NCI-H1048 (cell line): ENCODE measurements around the gene WDR4.
"Not testable (repeated sequence)": the region's sequence is repeated elsewhere in the genome, so short reads cannot be mapped to it uniquely, and the experiment has no call there.

Experiments used
- DNase-seq: peaks from one replicate; lab custom pipeline; 2025; lab: John Stamatoyannopoulos, UW

WDR4 gene

DNA sequence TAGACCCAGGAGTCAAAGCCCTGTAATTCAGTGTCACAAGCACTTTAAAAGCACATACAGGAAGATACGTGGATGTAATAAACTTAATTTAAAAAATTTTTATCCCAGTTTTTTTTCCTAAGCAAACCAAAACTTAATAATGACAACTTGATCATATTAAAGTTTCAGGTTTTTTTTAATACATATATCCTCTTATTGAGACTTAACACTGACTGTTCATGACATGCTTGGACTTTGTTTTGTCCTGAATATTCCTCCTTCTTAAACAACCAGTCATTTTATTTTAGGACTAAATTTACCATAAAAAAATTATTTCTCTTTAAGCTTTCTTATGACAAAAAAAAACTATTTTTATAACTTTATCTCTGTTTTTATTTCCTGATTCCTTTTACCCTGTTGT, 64.1 kb downstream of the WDR4 start:
- DNase-seq, result no peak

DNA sequence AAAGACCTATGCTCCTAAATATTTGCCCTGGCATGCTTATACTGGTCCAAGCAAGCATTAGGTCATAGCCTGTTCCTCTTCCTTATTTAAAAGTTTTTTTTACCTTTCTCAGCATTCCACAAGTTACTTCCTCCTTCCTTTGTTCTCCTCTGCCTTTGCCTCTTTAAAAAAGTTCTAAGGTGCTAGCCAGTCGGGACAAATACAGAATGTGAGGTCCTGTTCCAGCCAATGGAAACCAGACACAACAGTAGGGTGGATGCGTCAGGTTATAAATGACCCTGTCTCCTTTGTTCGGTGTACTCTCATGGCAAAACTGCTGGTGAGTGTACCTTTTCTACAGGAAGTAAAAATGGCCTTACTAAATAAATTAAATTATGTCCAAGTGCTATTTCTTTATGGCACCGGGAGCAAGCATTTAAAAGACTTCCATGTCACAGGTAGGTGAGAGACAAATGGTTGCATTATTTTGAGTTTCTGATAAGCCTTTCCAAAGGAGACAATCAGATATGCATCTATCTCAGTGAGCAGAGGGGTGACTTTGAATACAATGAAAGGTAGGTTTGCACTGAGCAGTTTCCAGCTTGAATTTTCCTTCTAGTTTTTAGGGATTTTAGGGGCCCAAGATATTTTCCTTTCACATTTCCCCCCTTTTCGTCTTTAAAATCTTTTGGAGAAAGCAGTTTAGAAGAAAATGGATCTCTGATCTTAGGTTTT, 66.7 kb downstream of the WDR4 start:
- not testable (repeated sequence) for DNase-seq

DNA sequence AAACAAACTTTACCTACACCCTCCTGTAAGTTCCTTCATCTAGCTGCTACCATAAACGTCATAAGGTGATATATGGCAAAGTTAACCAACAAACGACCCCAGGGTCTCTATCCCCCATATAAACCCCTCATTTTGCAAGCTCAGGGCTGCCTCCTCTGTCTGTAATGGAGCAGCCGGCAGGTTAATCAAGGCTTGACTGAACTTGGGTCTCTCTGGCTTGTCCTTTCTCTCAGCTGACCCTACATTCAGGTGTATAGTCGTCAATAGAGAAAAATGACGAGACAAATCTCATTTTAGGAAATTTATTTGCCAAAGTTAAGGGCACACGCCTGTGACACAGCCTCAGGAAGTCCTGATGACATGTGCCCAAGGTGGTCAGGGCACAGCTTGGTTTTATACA, 67.4 kb downstream of the WDR4 start:
- no peak for DNase-seq

DNA sequence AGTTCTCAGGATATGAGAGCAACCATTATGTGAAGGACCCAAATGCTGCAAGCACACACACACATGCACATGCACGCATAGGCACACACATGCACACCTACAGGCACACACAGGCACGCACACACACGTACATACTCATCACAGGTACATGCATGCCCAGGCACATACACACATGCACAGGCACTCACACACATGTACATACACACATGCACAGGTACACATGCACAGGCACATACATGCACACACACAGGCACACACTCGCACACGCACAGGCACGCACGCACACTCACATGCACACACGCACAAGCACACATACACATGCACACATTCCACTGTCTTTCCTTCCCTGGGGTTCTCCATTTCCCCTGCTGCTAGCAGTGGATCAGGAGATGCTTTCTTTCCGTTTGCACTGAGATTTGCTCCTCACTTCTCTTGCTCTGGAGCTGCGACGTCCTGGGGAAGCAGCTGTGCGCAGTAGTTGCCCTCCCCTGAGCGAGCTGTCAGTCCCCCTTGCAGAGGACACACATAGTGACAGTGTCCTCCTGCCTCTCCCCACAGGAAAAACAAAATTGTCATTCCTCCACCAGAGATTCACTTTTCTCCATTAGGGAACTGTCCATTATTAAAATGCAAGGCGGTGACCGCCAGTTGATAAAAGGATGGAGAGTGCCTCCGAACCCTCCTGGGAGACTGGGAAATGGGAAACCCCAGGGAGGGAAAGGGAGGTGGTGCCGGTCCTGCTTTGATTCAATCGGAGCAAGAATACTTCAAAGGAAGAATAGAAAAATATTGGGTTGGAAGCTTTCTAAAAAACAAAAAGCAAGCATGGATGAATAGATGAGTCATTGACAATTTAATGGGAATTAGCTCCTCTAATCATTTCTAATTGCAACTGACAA, 69.5 kb downstream of the WDR4 start:
- DNase-seq, result no peak

DNA sequence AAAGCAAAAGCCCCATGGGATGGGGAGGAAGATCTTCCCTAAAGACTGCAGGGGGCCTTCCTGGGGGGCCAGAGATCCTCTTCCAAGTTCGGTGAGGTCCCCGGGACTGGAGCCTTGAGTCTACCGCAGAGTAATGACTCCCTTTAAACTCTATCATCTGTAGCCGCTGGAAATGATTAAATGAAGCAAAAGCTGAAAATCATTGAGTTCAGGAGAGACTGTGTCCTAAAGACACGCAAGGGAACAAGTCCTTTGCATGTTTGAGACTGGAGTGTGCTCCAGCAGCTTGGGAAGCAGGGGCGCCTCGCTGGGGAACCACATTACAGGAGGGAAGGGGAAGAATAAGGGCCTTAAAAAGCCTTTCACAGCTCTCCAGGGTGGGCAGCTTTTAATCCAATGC, 70.2 kb downstream of the WDR4 start:
- DNase-seq, result no peak

DNA sequence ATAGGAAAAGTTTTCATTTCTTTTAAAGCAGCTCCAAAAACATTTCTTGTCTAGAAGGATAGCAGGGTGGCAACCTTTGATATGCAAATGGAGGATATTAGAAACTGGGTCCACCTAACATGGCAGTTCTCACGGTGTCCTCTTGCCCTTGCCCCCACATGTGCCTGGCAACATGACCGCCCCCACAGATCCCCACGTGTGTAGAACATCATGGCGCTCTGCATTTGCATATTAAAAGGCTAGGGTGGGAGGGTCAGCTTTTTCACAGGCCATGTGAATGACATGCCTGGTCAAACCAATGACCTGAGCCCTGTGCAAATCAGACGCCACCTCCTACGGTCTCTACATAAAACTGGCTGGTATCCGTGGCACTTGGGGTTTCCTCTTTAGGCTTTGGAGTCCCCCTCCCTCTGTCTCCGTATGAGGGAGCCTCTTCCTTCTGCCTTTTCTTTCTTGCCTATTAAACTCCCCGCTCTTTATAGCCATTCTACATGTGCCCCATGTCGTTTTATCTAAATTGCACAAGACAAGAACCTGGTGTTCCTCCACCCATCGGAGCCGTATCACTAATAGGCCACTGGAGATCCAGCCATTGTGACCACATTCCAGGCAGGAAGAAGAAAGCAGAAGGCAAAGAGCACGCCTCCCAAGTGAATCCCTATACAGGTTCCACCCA, 71.3 kb downstream of the WDR4 start:
- no peak for DNase-seq

DNA sequence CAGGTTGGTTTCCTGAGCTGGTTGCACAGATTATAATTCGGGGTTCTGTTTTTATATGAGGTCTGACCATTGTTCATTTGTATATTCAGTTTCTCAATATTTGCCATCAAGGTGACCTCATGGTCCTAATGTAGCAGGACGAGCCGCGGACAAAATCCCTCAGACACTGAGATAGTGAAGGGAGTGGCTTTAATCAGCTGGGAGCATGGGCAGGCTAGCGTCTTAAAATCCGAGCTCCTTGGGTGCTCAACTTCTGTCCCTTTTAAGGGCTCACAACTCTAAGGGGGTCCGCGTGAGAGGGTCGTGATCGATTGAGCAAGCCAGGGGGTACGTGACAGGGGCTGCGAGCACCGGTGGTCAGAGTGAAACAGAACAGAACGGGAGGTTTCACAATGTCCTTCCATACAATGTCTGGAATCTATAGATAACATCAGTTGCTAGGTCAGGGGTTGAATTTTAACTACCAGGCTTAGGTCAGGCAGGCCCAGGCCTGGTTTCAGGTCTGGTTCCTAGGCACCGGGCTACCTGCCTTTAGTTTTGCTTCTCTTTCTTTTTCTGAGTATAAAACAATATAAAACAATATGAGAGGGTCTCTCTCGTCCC, 71.9 kb downstream of the WDR4 start:
- DNase-seq, result not testable (repeated sequence)

DNA sequence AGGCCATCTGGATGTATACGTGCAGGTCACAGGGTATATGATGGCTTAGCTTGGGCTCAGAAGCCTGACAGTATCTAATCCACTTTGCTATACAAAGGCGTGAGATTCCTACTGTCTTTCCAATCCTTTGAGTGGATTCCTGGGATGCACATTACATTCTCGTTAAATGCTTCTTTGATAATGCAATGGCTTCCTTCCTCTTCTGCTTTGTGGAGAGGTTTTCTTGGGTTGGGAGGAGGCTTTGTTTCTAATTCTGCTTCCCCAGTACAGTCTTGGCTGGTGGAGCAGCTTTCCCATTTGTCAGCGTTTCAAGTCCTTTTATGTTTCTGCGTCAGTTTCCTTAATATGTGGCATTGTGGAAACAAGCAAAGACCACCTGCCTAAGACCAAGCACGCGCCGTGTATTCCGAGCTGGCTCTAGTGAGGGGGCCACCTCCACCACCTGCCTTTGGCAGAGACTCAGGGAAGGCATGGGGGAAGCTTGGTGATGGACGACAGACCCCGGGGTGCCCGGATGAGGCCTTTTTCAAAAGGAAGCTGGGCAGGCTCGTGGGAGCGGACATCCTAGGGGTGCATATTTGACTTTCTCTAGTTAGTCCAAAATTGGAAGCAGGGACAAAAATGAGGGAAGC, 72.7 kb downstream of the WDR4 start:
- DNase-seq, result no peak

DNA sequence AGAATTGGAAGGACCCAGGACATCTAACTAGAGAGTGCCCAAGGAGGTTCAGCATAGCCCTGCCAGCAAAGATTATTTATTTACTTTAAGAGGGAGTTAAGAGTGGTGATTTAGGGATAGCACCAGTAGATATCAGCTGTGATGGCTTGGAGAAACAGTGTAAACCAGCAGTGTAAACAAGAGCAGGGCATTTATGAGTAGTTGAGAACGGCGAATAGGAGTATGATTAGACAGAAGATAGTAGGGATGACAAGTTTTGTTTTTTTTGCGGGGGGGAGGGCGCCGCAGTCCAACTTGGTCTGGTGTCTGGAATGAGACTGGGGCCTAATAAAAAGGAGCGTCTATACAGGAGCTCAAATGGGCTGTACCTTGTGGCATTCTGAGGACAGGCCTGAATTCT, 77.7 kb downstream of the WDR4 start:
- DNase-seq, result not testable (repeated sequence)

DNA sequence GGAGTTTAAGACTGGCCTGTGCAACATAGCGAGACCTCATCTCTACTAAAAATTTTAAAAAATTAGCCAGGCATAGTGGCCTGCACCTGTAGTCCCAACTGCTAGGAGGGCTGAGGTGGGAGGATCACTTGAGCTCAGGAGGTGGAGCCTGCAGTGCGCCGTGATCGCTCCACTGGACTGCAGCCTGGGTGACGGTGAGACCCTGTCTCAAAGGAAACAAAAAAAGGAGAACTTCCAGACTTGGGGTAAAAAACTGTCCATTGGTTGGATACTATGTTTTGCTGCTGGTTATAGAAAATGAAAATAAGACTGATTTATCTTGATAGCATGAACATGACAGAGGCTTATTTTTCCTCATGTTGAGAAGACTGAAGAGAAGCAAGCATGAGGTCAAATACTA, 79.4 kb downstream of the WDR4 start:
- no peak for DNase-seq

DNA sequence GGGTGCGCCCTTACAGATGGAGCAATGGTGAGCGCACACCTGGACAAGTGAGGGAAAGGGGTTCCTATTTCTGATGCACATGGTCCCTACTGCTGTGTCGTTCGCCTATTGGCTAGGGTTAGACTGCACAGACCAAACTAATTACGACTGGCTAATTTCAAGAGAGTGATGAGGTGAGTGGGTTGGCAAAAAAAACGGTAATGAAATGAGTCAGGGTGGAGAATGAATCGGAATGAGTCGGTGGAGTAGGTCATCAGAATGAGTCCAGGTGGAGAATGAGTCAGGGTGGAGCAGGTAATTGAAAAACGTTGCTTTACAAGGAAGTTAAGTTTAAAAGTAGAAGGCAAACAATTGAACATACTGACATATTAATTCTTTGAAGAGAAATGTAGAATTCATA, 79.8 kb downstream of the WDR4 start:
- DNase-seq, result no peak
